DMS114 treated with DMSO at 0.1 percent for 48 hours (cell line): ENCODE measurements around the gene ADAMTS14.

Experiments
- DNase-seq: peaks from one replicate; lab custom pipeline; 2025; ENCODE audit not compliant: unreplicated experiment; lab: John Stamatoyannopoulos, UW

Gene ADAMTS14

GRCh38 chr10:70748801-70749573, 76.7 kb downstream of the ADAMTS14 start:
- DNase-seq: no peak

GRCh38 chr10:70749756-70750155, 77.5 kb downstream of the ADAMTS14 start:
- no peak for DNase-seq

- DNase-seq: no peak
Observed at GRCh38 chr10:70750156-70750703, 77.9 kb downstream of the ADAMTS14 start.

- DNase-seq: no peak
Observed at GRCh38 chr10:70751356-70751755, 79.0 kb downstream of the ADAMTS14 start.

- DNase-seq: no peak
Observed at GRCh38 chr10:70751991-70752390, 79.7 kb downstream of the ADAMTS14 start.

GRCh38 chr10:70752571-70752970, 80.3 kb downstream of the ADAMTS14 start:
- no peak for DNase-seq

GRCh38 chr10:70753026-70753663, 80.8 kb downstream of the ADAMTS14 start:
- DNase-seq: no peak

GRCh38 chr10:70753841-70754621, 81.7 kb downstream of the ADAMTS14 start:
- DNase-seq: no peak

GRCh38 chr10:70756700-70757360, 84.5 kb downstream of the ADAMTS14 start:
- DNase-seq: no peak

GRCh38 chr10:70757856-70758255, 85.5 kb downstream of the ADAMTS14 start:
- DNase-seq: no peak

GRCh38 chr10:70758757-70759514, 86.6 kb downstream of the ADAMTS14 start:
- peak; percentile 74 for DNase-seq

GRCh38 chr10:70759781-70760180, 87.5 kb downstream of the ADAMTS14 start:
- DNase-seq: no peak

GRCh38 chr10:70760271-70760787, 88.0 kb downstream of the ADAMTS14 start:
- DNase-seq: no peak

GRCh38 chr10:70761031-70761601, 88.8 kb downstream of the ADAMTS14 start:
- DNase-seq: peak; percentile 31

GRCh38 chr10:70761727-70762350, 89.5 kb downstream of the ADAMTS14 start:
- no peak for DNase-seq

- DNase-seq: no peak
Observed at GRCh38 chr10:70762441-70763175, 90.3 kb downstream of the ADAMTS14 start.

GRCh38 chr10:70763567-70763966, 91.3 kb downstream of the ADAMTS14 start:
- no peak for DNase-seq

GRCh38 chr10:70765794-70766594, 93.7 kb downstream of the ADAMTS14 start:
- DNase-seq: no peak
